Activated B cell treated with CpG ODN at 0.5 μM for 24 hours (primary cell): ENCODE data around the gene TSHZ2. TPM values are rescaled to one million over a fixed set of nuclear protein-coding genes. Genes with fewer than 3 reads are reported as not detected.

ENCODE experiments used
- ATAC-seq: fragments of 200-7000 bp; cut with Tn5 transposase; one replicate; pipeline ENCODE4 v1.10.0; 2021; ENCODE audit warnings: low read depth, mild to moderate bottlenecking, moderate library complexity
- CTCF ChIA-PET: fragments of 350-600 bp; sonication (Branson Sonifier 250); formaldehyde crosslinking; loops from one replicate; lab custom pipeline; 2021; ENCODE audit warnings: antibody characterized with exemption; lab: Charles Lee
- POLR2A ChIA-PET: fragments of 350-600 bp; sonication (Branson Sonifier 250); formaldehyde crosslinking; loops from one replicate; lab custom pipeline; 2021; ENCODE audit warnings: antibody characterized with exemption; lab: Charles Lee
- DNase-seq: peaks from one replicate; pipeline ENCODE4 v3.0.0; 2022
- H3K27ac Mint-ChIP-seq: one replicate; pipeline ENCODE4 v1.8.0; 2020; ENCODE audit warnings: mixed read lengths
- H3K27me3 Mint-ChIP-seq: one replicate; pipeline ENCODE4 v1.8.0; 2021; ENCODE audit warnings: mixed read lengths
- H3K36me3 Mint-ChIP-seq: one replicate; pipeline ENCODE4 v1.8.0; 2021; ENCODE audit warnings: low read depth, mixed read lengths
- H3K4me1 Mint-ChIP-seq: one replicate; pipeline ENCODE4 v1.8.0; 2021; ENCODE audit warnings: mixed read lengths
- H3K4me3 Mint-ChIP-seq: one replicate; pipeline ENCODE4 v1.8.0; 2020; ENCODE audit warnings: mild to moderate bottlenecking, mixed read lengths
- H3K9me3 Mint-ChIP-seq: one replicate; pipeline ENCODE4 v1.8.0; 2020; ENCODE audit warnings: mixed read lengths
- intact Hi-C: fragments of 100-400 bp; cut with micrococcal nuclease; formaldehyde crosslinking; loops from one replicate; pipeline ENCODE4 v1.15.1; 2024
- total RNA-seq: library from RNA; stranded (reverse); gene quantifications from 2 replicates; pipeline ENCODE4 v1.2.3, GENCODE V29; 2022
- TF ChIP-seq, protein P1 (sequence below): fragments of 200-600 bp; IDR thresholded peaks from one replicate; pipeline ENCODE4 v1.8.0; 2022; ENCODE audit warnings: antibody characterized with exemption, mild to moderate bottlenecking

TSHZ2 gene
- total RNA-seq, 1 donor from 2014 or later, result 1.7 TPM

DNA sequence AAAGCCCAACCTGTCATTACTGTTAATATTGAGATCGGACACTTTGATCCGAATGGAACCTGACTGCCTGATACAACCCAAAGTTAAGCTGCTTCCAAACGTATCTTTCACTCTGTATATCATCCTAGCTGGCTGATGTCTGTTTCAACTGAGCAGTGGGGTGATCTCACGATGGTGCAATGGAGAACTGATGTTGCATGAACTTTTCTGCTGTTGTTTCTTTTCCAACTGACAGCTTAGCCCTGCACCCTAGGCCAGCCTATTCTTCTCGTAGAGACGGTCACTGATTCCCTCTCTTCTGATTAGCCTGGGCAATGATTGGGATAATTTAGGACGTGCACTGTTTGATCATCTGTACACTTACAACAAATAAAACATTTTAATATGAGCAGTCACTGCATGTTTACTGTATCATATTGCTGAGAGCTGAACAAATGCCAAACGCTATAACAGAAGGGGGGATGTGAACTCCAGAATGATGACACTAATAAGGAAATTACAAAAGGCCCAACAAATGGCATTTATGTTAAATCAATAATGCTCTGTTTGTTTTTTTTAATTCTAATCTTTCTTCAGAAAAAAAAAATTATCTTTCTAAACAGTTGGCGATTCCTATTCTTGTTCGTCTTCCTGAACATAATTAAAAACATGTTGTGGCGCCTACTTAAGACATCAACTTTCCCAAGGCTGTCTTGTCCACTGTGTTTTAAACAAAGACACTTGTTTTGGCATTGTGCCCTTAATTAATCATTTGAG lies 436.7 kb downstream of the TSHZ2 start:
- H3K9me3 Mint-ChIP-seq, result no peaks in the 10 kb centered on the region
- POLR2A ChIA-PET, result no interaction called here
- TF ChIP-seq, protein P1, sequence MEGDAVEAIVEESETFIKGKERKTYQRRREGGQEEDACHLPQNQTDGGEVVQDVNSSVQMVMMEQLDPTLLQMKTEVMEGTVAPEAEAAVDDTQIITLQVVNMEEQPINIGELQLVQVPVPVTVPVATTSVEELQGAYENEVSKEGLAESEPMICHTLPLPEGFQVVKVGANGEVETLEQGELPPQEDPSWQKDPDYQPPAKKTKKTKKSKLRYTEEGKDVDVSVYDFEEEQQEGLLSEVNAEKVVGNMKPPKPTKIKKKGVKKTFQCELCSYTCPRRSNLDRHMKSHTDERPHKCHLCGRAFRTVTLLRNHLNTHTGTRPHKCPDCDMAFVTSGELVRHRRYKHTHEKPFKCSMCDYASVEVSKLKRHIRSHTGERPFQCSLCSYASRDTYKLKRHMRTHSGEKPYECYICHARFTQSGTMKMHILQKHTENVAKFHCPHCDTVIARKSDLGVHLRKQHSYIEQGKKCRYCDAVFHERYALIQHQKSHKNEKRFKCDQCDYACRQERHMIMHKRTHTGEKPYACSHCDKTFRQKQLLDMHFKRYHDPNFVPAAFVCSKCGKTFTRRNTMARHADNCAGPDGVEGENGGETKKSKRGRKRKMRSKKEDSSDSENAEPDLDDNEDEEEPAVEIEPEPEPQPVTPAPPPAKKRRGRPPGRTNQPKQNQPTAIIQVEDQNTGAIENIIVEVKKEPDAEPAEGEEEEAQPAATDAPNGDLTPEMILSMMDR, result no peak
- no peaks in the 10 kb centered on the region for H3K36me3 Mint-ChIP-seq
- CTCF ChIA-PET, result no interaction called here
- DNase-seq, result no peak
- no peak overlapping the region for H3K4me3 Mint-ChIP-seq
- peaks cover 6% of the 10 kb centered on the region for H3K4me1 Mint-ChIP-seq
- H3K27ac Mint-ChIP-seq, result no peak overlapping the region
- intact Hi-C loops, result no loop called here
- ATAC-seq, result no peak
- peaks cover 2% of the 10 kb centered on the region for H3K27me3 Mint-ChIP-seq

DNA sequence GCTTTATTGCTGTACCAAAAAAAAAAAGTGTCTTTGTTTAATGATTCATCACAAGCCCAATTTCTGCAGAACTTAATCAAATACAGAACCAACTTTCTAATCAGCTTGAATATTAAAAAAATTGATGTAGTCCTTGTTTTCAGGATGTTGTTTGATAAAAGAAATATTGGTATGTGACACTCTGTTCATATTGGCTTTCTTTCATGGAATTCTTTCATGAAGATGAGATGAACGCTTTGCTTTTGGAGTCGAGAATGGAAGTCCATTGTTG lies 437.2 kb downstream of the TSHZ2 start:
- peaks cover 6% of the 10 kb centered on the region for H3K4me1 Mint-ChIP-seq
- peaks cover 2% of the 10 kb centered on the region for H3K27me3 Mint-ChIP-seq

DNA sequence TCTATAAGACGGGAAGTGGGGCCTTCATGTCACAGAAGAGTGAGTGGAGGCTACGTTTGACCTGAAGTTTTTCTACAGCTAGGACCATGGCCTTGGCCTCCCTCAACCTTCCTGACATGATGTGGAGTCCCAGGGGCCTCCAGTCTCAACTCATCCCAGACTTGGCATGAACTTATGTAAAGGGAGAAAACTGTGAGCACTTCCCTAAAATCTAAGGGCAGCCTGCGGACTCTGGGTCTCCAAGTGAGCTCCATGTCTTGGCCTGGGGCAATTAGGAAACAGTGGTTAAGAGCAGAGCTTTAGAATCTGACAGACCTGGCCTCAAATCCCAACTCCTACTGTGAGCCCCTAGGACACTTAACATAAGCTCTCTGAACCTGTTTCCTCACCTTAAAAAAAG lies 439.0 kb downstream of the TSHZ2 start:
- no peak for ATAC-seq
- CTCF ChIA-PET, result interaction anchor here (0.7 to 1.1 kb wide), 2 partner anchors 137 to 651 kb away, joined by 3 read pairs; no protein-coding TSS in a partner anchor
- DNase-seq, result no peak
- Mint-ChIP-seq H3K4me3 (no peak overlapping the region), H3K36me3 (no peaks in the 10 kb centered on the region), H3K4me1 (peaks cover 6% of the 10 kb centered on the region), H3K27ac (no peak overlapping the region), H3K9me3 (no peaks in the 10 kb centered on the region), H3K27me3 (peaks cover 2% of the 10 kb centered on the region)
- TF ChIP-seq, protein P1, result no peak
- POLR2A ChIA-PET, result no interaction called here
- intact Hi-C loops, result loop anchor here (5.0 to 10.0 kb wide), 2 partner anchors 164 to 1236 kb away; no protein-coding TSS in a partner anchor

More for the DNA sequence above, 437.2 kb downstream of the TSHZ2 start:
- CTCF ChIA-PET, result no interaction called here
- ATAC-seq (no peak), DNase-seq (no peak)
- POLR2A ChIA-PET, result no interaction called here
- intact Hi-C loops, result no loop called here
- Mint-ChIP-seq H3K9me3 (no peaks in the 10 kb centered on the region), H3K36me3 (no peaks in the 10 kb centered on the region), H3K27ac (no peak overlapping the region), H3K4me3 (no peak overlapping the region)
- TF ChIP-seq, protein P1, result no peak

DNA sequence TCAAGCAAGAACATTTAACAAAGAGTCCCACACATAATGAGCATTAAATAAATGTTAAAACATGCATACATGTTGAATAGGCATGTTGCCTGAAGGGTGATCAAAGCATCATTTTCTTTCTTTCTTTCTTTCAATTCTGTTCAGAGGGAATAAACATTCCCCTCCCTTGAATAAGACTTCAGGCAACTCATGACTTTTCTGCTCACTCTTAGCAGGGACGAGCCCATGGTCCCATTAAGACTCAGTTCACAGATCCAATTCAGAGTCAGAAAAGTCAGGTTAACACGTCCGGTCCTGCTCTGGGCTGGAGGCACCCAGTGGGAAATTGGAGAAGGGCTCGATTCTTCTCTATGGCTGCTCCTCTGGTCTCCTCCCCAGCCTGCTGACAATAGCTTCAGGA lies 439.7 kb downstream of the TSHZ2 start:
- no peaks in the 10 kb centered on the region for H3K9me3 Mint-ChIP-seq
- no peaks in the 10 kb centered on the region for H3K36me3 Mint-ChIP-seq
- peaks cover 2% of the 10 kb centered on the region for H3K27me3 Mint-ChIP-seq
- no peak overlapping the region for H3K27ac Mint-ChIP-seq
- ChIA-PET CTCF (interaction anchor here (0.7 to 3.5 kb wide), 4 partner anchors 136 to 650 kb away, joined by 3 to 11 read pairs (median 8); no protein-coding TSS in a partner anchor), POLR2A (no interaction called here)
- DNase-seq (no peak), ATAC-seq (no peak)
- H3K4me1 Mint-ChIP-seq, result peaks cover 6% of the 10 kb centered on the region
- intact Hi-C loops, result loop anchor here (5.0 to 10.0 kb wide), 2 partner anchors 163 to 1235 kb away; no protein-coding TSS in a partner anchor
- TF ChIP-seq, protein P1, result no peak
- H3K4me3 Mint-ChIP-seq, result no peak overlapping the region

DNA sequence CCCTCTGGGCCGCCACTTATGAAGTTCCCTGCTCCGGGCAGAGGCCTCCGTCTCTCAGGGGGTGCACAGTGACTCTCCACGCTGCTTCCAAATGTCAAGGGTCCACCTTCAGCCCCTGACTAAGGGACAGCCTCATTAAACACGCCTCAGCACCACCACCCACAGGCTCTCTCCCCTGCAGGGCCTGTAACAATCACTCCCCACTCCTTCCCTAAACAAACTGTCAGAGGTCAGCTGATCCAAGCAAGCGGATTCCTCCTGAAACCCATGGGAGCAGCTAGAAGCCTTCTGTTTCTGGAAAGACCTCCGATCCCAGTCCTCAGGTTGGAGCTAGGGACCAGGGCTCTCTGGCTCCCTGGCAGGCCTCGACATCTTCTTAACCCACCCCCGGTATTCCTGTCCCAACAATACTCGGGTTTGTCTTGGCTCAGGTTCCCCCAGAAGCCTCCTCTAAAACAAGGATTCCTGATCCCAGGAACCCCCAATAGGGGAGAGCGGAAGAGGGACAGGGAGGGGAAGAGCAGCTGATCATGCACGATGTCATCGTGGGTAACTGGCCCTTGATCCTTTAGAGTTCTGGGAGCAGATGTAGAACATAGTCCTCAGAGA lies 440.5 kb downstream of the TSHZ2 start:
- peaks cover 6% of the 10 kb centered on the region for H3K4me1 Mint-ChIP-seq
- H3K27ac Mint-ChIP-seq, result no peak overlapping the region
- peak overlapping the region; percentile 58 for H3K4me3 Mint-ChIP-seq
- TF ChIP-seq, protein P1, result no peak
- H3K27me3 Mint-ChIP-seq, result peaks cover 2% of the 10 kb centered on the region
- CTCF ChIA-PET, result interaction anchor here (0.6 to 3.5 kb wide), 9 partner anchors 135 to 787 kb away, joined by 3 to 11 read pairs (median 5); no protein-coding TSS in a partner anchor
- intact Hi-C loops, result loop anchor here (1.0 to 10.0 kb wide), 7 partner anchors 135 to 1235 kb away; no protein-coding TSS in a partner anchor
- H3K36me3 Mint-ChIP-seq, result no peaks in the 10 kb centered on the region
- no peaks in the 10 kb centered on the region for H3K9me3 Mint-ChIP-seq
- ATAC-seq (no peak), DNase-seq (no peak)
- POLR2A ChIA-PET, result no interaction called here
